OCI-LY3 (cell line): ENCODE data around the gene ASXL3.
A peak's percentile ranks its signal among the peaks of the same experiment; 100 is the strongest.

Source experiments
- H2AFZ ChIP-seq: fragments of 200-600, 300-600 bp; shearing (Covaris generic); 2 replicates; pipeline ENCODE4 v1.6.0; 2014; ENCODE audit warnings: antibody characterized with exemption, low read depth, low read length
- H3K27ac ChIP-seq: fragments of 200-600, 300-600 bp; sonication (generic); 2 replicates; pipeline ENCODE4 v1.5.1; 2014; ENCODE audit warnings: mild to moderate bottlenecking, low read length, moderate library complexity, mixed read lengths
- H3K27me3 ChIP-seq: fragments of 200-600, 300-600 bp; sonication (generic); 2 replicates; pipeline ENCODE4 v1.6.1; 2014; ENCODE audit warnings: low read depth, low read length, mixed read lengths
- H3K36me3 ChIP-seq: fragments of 200-600, 300-600 bp; sonication (generic); replicated peaks from 2 replicates; pipeline ENCODE3; 2014; ENCODE audit warnings: low read depth, low read length, mixed read lengths
- H3K4me1 ChIP-seq: fragments of 300-600, 200-600 bp; sonication (generic); 2 replicates; pipeline ENCODE4 v1.6.1; 2014; ENCODE audit warnings: low read length, mixed read lengths
- H3K4me2 ChIP-seq: fragments of 200-600, 300-600 bp; sonication (generic); 2 replicates; pipeline ENCODE4 v1.6.1; 2014; ENCODE audit warnings: low read length, mixed read lengths
- H3K4me3 ChIP-seq: fragments of 300-600, 200-600 bp; sonication (generic); 2 replicates; pipeline ENCODE4 v1.5.1; 2014; ENCODE audit warnings: antibody characterized with exemption, mild to moderate bottlenecking, low read length, moderate library complexity
- H3K79me2 ChIP-seq: fragments of 300-600, 200-600 bp; shearing (Covaris generic); 2 replicates; pipeline ENCODE4 v1.6.1; 2014; ENCODE audit warnings: mild to moderate bottlenecking, low read length, mixed read lengths
- H3K9ac ChIP-seq: fragments of 300-600, 200-600 bp; shearing (Covaris generic); 2 replicates; pipeline ENCODE4 v1.6.0; 2014; ENCODE audit warnings: mild to moderate bottlenecking, low read length, moderate library complexity
- H3K9me3 ChIP-seq: fragments of 200-600, 300-600 bp; shearing (Covaris generic); 2 replicates; pipeline ENCODE4 v1.6.1; 2014; ENCODE audit warnings: low read length, mixed read lengths; ENCODE audit not compliant: insufficient read depth
- H4K20me1 ChIP-seq: fragments of 200-600, 300-600 bp; sonication (generic); 2 replicates; pipeline ENCODE4 v1.6.1; 2016; ENCODE audit warnings: low read length, mixed read lengths; ENCODE audit not compliant: insufficient read depth
- CTCF ChIP-seq: fragments of 200-600, 300-600 bp; sonication (generic); IDR thresholded peaks from 2 replicates; pipeline ENCODE4 v1.5.1; 2014; ENCODE audit warnings: antibody characterized with exemption, low read length, low read depth
- EZH2phosphoT487 ChIP-seq: fragments of 200-600 bp; shearing (Covaris generic); IDR thresholded peaks from 2 replicates; pipeline ENCODE4 v1.6.1; 2018; ENCODE audit warnings: antibody characterized with exemption, mixed run types, low read depth

The ASXL3 gene

DNA sequence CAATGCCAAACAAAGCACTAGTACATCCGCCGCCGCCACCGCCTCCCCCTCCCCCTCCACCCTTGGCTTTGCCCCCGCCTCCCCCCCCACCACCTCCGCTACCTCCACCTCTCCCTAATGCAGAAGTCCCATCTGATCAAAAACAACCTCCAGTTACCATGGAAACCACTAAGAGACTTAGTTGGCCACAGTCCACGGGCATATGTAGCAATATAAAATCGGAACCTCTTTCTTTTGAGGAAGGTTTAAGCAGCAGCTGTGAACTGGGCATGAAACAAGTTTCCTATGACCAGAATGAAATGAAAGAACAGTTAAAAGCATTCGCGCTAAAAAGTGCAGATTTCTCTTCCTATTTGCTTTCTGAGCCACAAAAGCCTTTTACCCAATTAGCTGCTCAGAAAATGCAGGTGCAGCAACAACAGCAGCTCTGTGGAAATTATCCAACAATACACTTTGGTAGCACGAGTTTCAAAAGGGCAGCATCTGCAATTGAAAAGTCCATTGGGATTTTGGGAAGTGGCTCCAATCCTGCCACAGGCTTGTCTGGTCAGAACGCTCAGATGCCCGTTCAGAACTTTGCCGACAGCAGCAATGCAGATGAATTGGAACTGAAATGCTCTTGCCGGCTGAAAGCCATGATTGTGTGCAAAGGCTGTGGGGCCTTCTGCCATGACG is 168.0 kb downstream of the ASXL3 start:
- H2AFZ ChIP-seq: no peak overlapping the region
- no peak for TF ChIP-seq EZH2phosphoT487
- no peak for TF ChIP-seq CTCF
- no peaks in the 10 kb centered on the region for H3K9me3 ChIP-seq
- peaks cover 10% of the 10 kb centered on the region for H3K4me1 ChIP-seq
- H3K27me3 ChIP-seq: no peaks in the 10 kb centered on the region
- H3K4me3 ChIP-seq: no peak overlapping the region
- H3K9ac ChIP-seq: no peak overlapping the region
- no peaks in the 10 kb centered on the region for H4K20me1 ChIP-seq
- H3K27ac ChIP-seq: no peak overlapping the region
- no peak overlapping the region for H3K4me2 ChIP-seq
- H3K36me3 ChIP-seq: no peaks in the 10 kb centered on the region
- no peaks in the 10 kb centered on the region for H3K79me2 ChIP-seq

- Histone ChIP-seq H4K20me1 (no peaks in the 10 kb centered on the region), H3K27ac (no peak overlapping the region), H3K27me3 (no peaks in the 10 kb centered on the region), H3K79me2 (no peaks in the 10 kb centered on the region), H3K4me1 (peaks cover 14% of the 10 kb centered on the region), H3K9ac (no peak overlapping the region), H3K4me2 (peak overlapping the region; percentile 67), H2AFZ (peak overlapping the region; percentile 66), H3K4me3 (peak overlapping the region; percentile 47), H3K36me3 (no peaks in the 10 kb centered on the region), H3K9me3 (no peaks in the 10 kb centered on the region)
- TF ChIP-seq EZH2phosphoT487 (no peak), CTCF (no peak)
Measured at GRCh38 chr18:33749834-33750233, 171.8 kb downstream of the ASXL3 start.

DNA sequence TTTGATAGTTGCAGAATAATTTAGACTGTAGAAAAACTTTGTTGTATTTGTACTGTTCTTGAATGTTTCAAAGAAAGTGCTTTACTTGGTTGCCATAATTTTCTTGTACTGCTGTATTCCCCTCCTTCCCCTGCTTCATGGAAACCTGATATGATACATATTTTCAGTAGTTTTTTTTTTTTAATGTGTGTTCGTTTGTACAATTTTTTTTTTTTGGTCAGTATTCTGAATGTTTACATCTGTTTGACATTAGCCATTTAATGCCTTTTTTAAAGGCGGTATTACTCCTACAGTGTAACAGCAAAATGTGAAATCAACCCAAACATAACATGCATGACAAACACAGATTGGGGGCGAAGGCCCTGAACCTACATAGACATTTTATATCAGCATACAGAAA is 172.3 kb downstream of the ASXL3 start:
- Histone ChIP-seq H3K9ac (no peak overlapping the region), H3K9me3 (no peaks in the 10 kb centered on the region), H3K4me1 (peaks cover 14% of the 10 kb centered on the region), H3K4me3 (no peak overlapping the region; the same call in 1 of the 2 replicates), H3K27ac (no peak overlapping the region), H4K20me1 (no peaks in the 10 kb centered on the region), H3K79me2 (no peaks in the 10 kb centered on the region), H3K36me3 (no peaks in the 10 kb centered on the region), H3K27me3 (no peaks in the 10 kb centered on the region), H2AFZ (0 out of 2 replicates have a peak overlapping the region, but pooled peaks have one; percentile 66), H3K4me2 (peak overlapping the region; percentile 67)
- TF ChIP-seq EZH2phosphoT487 (no peak), CTCF (no peak)

GRCh38 chr18:33751613-33752221 is 173.7 kb downstream of the ASXL3 start:
- Histone ChIP-seq H3K9me3 (no peaks in the 10 kb centered on the region), H3K36me3 (no peaks in the 10 kb centered on the region), H3K4me3 (no peak overlapping the region), H3K4me1 (peaks cover 14% of the 10 kb centered on the region), H4K20me1 (no peaks in the 10 kb centered on the region), H3K27ac (no peak overlapping the region), H3K79me2 (no peaks in the 10 kb centered on the region), H3K9ac (no peak overlapping the region), H3K27me3 (no peaks in the 10 kb centered on the region), H3K4me2 (no peak overlapping the region), H2AFZ (no peak overlapping the region)
- TF ChIP-seq CTCF (peak; percentile 59), EZH2phosphoT487 (no peak)
